Activated naive CD8-positive, alpha-beta T cell treated with anti-CD3 and anti-CD28 coated beads, Interleukin-2, amount 10 ng/mL, durations not matched to agents 7 days and 5 days (primary cell): ENCODE data around the gene SOX4. TPM values are rescaled to one million over a fixed set of nuclear protein-coding genes. Genes with fewer than 3 reads are reported as not detected.

Experiments used
- ATAC-seq: fragments of 150-1000 bp; cut with Tn5 transposase; one replicate; pipeline ENCODE4 v1.10.0; 2021; ENCODE audit warnings: low read depth, moderate library complexity
- POLR2A ChIA-PET: fragments of 350-600 bp; sonication (Branson Sonifier 250); formaldehyde crosslinking; loops from one replicate; lab custom pipeline; 2021; ENCODE audit warnings: antibody characterized with exemption; lab: Charles Lee
- DNase-seq: peaks from one replicate; pipeline ENCODE4 v3.0.0; 2021
- H3K27ac Mint-ChIP-seq: one replicate; pipeline ENCODE4 v1.8.0; 2022; ENCODE audit warnings: mild to moderate bottlenecking, mixed read lengths
- H3K27me3 Mint-ChIP-seq: one replicate; pipeline ENCODE4 v1.8.0; 2022; ENCODE audit warnings: mild to moderate bottlenecking, moderate library complexity, mixed read lengths
- H3K36me3 Mint-ChIP-seq: one replicate; pipeline ENCODE4 v1.8.0; 2021; ENCODE audit warnings: mild to moderate bottlenecking, mixed read lengths
- H3K4me1 Mint-ChIP-seq: one replicate; pipeline ENCODE4 v1.8.0; 2021; ENCODE audit warnings: mixed read lengths
- H3K4me3 Mint-ChIP-seq: one replicate; pipeline ENCODE4 v1.8.0; 2022; ENCODE audit warnings: mild to moderate bottlenecking, moderate library complexity, mixed read lengths
- H3K9me3 Mint-ChIP-seq: one replicate; pipeline ENCODE4 v1.8.0; 2021; ENCODE audit warnings: mixed read lengths
- total RNA-seq, 2 experiments: library from RNA; stranded (reverse); gene quantifications; one replicate each; pipeline ENCODE4 v1.2.3, GENCODE V29; 2021

Gene SOX4
- total RNA-seq, 2 experiments from 2014 or later, result 0.78 to 0.82 TPM

DNA sequence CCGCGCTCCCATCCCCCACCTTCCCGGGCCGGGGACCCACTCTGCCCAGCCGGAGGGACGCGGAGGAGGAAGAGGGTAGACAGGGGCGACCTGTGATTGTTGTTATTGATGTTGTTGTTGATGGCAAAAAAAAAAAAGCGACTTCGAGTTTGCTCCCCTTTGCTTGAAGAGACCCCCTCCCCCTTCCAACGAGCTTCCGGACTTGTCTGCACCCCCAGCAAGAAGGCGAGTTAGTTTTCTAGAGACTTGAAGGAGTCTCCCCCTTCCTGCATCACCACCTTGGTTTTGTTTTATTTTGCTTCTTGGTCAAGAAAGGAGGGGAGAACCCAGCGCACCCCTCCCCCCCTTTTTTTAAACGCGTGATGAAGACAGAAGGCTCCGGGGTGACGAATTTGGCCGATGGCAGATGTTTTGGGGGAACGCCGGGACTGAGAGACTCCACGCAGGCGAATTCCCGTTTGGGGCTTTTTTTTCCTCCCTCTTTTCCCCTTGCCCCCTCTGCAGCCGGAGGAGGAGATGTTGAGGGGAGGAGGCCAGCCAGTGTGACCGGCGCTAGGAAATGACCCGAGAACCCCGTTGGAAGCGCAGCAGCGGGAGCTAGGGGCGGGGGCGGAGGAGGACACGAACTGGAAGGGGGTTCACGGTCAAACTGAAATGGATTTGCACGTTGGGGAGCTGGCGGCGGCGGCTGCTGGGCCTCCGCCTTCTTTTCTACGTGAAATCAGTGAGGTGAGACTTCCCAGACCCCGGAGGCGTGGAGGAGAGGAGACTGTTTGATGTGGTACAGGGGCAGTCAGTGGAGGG is 2.8 kb downstream of the SOX4 start:
- POLR2A ChIA-PET, result no interaction called here

GRCh38 chr6:21596949-21597682 is 3.6 kb downstream of the SOX4 start:
- DNase-seq (no peak), ATAC-seq (no peak)
- peaks cover 1% of the 10 kb centered on the region for H3K36me3 Mint-ChIP-seq
- POLR2A ChIA-PET, result no interaction called here
- H3K9me3 Mint-ChIP-seq, result no peaks in the 10 kb centered on the region
- peaks cover 15% of the 10 kb centered on the region for H3K4me1 Mint-ChIP-seq
- H3K27ac Mint-ChIP-seq, result no peak overlapping the region
- H3K27me3 Mint-ChIP-seq, result peaks cover 49% of the 10 kb centered on the region
- H3K4me3 Mint-ChIP-seq, result peak overlapping the region; percentile 90

More for the DNA sequence above, 2.8 kb downstream of the SOX4 start:
- Mint-ChIP-seq H3K9me3 (no peaks in the 10 kb centered on the region), H3K27ac (peak overlapping the region; percentile 70), H3K4me3 (peak overlapping the region; percentile 90), H3K36me3 (peaks cover 1% of the 10 kb centered on the region), H3K27me3 (peaks cover 49% of the 10 kb centered on the region), H3K4me1 (peaks cover 15% of the 10 kb centered on the region)
- peak; percentile 43 for DNase-seq
- no peak for ATAC-seq

GRCh38 chr6:21597801-21598673 is 4.5 kb downstream of the SOX4 start:
- H3K9me3 Mint-ChIP-seq, result no peaks in the 10 kb centered on the region
- H3K4me3 Mint-ChIP-seq, result peak overlapping the region; percentile 48
- ATAC-seq, result no peak
- H3K36me3 Mint-ChIP-seq, result peaks cover 1% of the 10 kb centered on the region
- no peak overlapping the region for H3K27ac Mint-ChIP-seq
- H3K27me3 Mint-ChIP-seq, result peaks cover 49% of the 10 kb centered on the region
- POLR2A ChIA-PET, result interaction anchor here (0.5 to 1.0 kb wide), 2 partner anchors 9 to 1449 kb away, joined by 3 read pairs; no protein-coding TSS in a partner anchor
- H3K4me1 Mint-ChIP-seq, result peaks cover 15% of the 10 kb centered on the region
- DNase-seq, result no peak

DNA sequence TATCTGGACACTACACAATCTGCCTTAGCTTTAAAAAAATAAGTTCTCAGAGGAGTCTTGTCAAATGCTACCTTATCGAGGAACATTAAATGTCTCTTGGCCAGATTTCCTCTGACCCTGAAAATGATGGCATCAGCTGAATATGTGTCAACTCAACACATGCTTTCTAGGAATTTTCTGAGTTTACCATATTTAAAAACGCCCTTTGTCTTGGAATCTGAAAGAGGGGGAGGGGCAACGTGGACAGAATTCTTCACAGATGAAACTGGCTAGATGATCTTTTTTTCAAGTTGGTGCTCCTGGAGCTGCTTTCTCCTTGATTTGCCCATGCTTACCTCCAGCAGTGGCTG is 5.1 kb downstream of the SOX4 start:
- H3K9me3 Mint-ChIP-seq, result no peaks in the 10 kb centered on the region
- H3K27me3 Mint-ChIP-seq, result peaks cover 49% of the 10 kb centered on the region
- POLR2A ChIA-PET, result interaction anchor here (1.0 kb wide), 1 partner anchor 10 kb away, joined by 3 read pairs; no protein-coding TSS in a partner anchor
- ATAC-seq (no peak), DNase-seq (no peak)
- no peak overlapping the region for H3K4me3 Mint-ChIP-seq
- H3K36me3 Mint-ChIP-seq, result peaks cover 1% of the 10 kb centered on the region
- no peak overlapping the region for H3K27ac Mint-ChIP-seq
- H3K4me1 Mint-ChIP-seq, result peaks cover 15% of the 10 kb centered on the region

GRCh38 chr6:21599051-21599696 is 5.6 kb downstream of the SOX4 start:
- DNase-seq (no peak), ATAC-seq (no peak)
- Mint-ChIP-seq H3K36me3 (peaks cover 1% of the 10 kb centered on the region), H3K27me3 (peaks cover 50% of the 10 kb centered on the region), H3K9me3 (no peaks in the 10 kb centered on the region), H3K27ac (no peak overlapping the region), H3K4me1 (peaks cover 15% of the 10 kb centered on the region), H3K4me3 (no peak overlapping the region)
- POLR2A ChIA-PET, result no interaction called here

GRCh38 chr6:21601339-21601923 is 7.9 kb downstream of the SOX4 start:
- POLR2A ChIA-PET, result no interaction called here
- H3K36me3 Mint-ChIP-seq, result no peaks in the 10 kb centered on the region
- no peaks in the 10 kb centered on the region for H3K9me3 Mint-ChIP-seq
- H3K4me1 Mint-ChIP-seq, result peaks cover 7% of the 10 kb centered on the region
- DNase-seq (no peak), ATAC-seq (no peak)
- no peak overlapping the region for H3K27ac Mint-ChIP-seq
- H3K4me3 Mint-ChIP-seq, result no peak overlapping the region
- H3K27me3 Mint-ChIP-seq, result peaks cover 42% of the 10 kb centered on the region

DNA sequence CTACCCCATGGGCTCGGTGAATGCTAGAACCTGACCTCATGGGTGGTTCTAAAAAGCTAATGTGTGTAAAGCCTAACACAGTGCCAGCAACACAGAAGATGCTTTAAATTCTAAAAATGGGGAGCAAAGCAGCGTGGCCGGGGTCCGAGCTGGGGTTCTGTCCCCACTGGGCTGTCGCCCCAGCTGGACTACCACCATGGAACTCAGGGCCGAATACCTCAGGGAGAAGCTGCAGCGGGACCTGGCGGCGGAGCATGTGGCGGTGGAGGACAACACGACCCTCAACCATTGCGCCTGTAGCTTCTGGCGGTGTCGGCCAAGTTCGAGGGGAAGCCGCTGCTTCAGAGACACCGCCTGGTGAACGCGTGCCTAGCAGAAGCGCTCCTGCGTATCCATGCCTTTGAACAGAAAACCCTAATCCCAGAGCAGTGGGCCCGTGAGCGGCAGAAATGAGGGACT is 8.4 kb downstream of the SOX4 start:
- no peak for ATAC-seq
- Mint-ChIP-seq H3K4me3 (no peak overlapping the region), H3K4me1 (peaks cover 4% of the 10 kb centered on the region), H3K27ac (no peak overlapping the region), H3K9me3 (no peaks in the 10 kb centered on the region), H3K36me3 (no peaks in the 10 kb centered on the region), H3K27me3 (peaks cover 36% of the 10 kb centered on the region)
- DNase-seq, result no peak
- POLR2A ChIA-PET, result no interaction called here

DNA sequence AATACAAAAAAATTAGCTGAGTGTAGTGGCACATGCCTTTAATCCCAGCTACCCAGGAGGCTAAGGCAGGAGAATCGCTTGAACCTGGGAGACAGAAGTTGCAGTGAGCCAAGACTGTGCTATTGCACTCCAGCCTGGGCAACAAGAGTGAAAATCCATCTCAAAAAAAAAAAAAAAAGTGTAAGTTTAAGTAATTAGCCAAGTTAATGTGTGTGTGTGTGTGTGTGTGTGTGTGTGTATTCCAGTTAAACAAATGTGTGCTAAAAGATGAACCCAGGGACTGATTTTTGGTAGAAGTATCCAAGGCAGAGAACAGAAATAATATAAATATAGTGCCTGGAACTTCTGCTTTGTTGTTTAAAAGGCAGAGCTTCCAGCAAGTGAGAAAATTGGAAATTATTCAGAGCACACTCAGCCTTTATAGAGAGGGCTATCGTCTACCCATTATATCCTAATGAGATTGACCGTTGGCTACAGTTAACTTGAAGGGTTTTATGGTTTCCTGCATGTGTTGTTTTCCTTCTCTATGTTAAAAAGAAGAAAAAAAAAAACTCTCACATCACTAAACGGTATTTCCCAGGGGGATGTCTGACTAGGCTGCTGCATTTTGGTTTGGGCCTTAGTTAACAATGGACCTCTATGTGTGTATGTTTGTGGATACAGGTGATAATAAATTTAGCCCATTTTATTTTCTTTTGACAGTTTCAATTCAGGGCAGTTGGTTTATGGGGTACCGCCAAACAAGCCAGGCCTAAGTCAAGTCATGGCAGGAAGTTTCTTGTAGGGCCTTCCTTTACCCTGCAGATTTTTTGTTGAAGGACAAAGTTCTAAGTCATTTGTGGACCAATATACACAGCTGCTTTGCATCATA is 9.8 kb downstream of the SOX4 start:
- ATAC-seq, result no peak
- H3K36me3 Mint-ChIP-seq, result no peaks in the 10 kb centered on the region
- H3K4me3 Mint-ChIP-seq, result no peak overlapping the region
- H3K9me3 Mint-ChIP-seq, result no peaks in the 10 kb centered on the region
- no peak overlapping the region for H3K27ac Mint-ChIP-seq
- POLR2A ChIA-PET, result no interaction called here
- H3K27me3 Mint-ChIP-seq, result peaks cover 23% of the 10 kb centered on the region
- peaks cover under 1% of the 10 kb centered on the region for H3K4me1 Mint-ChIP-seq
- no peak for DNase-seq

GRCh38 chr6:21604081-21604480 is 10.5 kb downstream of the SOX4 start:
- H3K4me1 Mint-ChIP-seq, result no peaks in the 10 kb centered on the region
- no peak overlapping the region for H3K4me3 Mint-ChIP-seq
- H3K36me3 Mint-ChIP-seq, result no peaks in the 10 kb centered on the region
- ATAC-seq (no peak), DNase-seq (no peak)
- H3K27ac Mint-ChIP-seq, result no peak overlapping the region
- POLR2A ChIA-PET, result no interaction called here
- peaks cover 15% of the 10 kb centered on the region for H3K27me3 Mint-ChIP-seq
- no peaks in the 10 kb centered on the region for H3K9me3 Mint-ChIP-seq

DNA sequence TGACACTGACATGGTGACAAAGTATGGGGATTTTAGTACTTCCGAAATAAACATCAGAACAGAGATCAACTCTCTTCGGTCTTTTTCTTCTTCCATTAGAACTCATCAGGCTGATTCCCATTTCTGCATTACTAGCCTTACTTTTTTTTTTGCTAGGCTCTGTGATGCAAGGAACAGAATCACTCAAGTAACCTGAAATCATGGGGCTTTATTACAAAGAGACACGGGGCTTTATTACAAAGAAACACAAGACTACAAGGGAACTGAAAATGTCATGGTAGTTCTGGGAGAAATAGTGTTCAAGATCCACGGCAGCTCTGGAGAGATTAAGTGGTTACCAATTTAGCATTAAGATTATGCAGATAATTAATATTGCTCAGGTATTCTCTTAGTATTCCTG is 11.6 kb downstream of the SOX4 start:
- H3K9me3 Mint-ChIP-seq, result no peaks in the 10 kb centered on the region
- no peak overlapping the region for H3K27ac Mint-ChIP-seq
- H3K36me3 Mint-ChIP-seq, result no peaks in the 10 kb centered on the region
- H3K27me3 Mint-ChIP-seq, result peaks cover 6% of the 10 kb centered on the region
- H3K4me3 Mint-ChIP-seq, result no peak overlapping the region
- no peaks in the 10 kb centered on the region for H3K4me1 Mint-ChIP-seq
- ATAC-seq (no peak), DNase-seq (no peak)
- POLR2A ChIA-PET, result no interaction called here

- no peak for DNase-seq
- H3K27me3 Mint-ChIP-seq, result peaks cover 6% of the 10 kb centered on the region
- no peaks in the 10 kb centered on the region for H3K36me3 Mint-ChIP-seq
- no peaks in the 10 kb centered on the region for H3K9me3 Mint-ChIP-seq
- no peak overlapping the region for H3K4me3 Mint-ChIP-seq
- no peaks in the 10 kb centered on the region for H3K4me1 Mint-ChIP-seq
- POLR2A ChIA-PET, result no interaction called here
- ATAC-seq, result no peak
- no peak overlapping the region for H3K27ac Mint-ChIP-seq
These were observed 15.1 kb downstream of the SOX4 start for GRCh38 chr6:21608601-21609000.

DNA sequence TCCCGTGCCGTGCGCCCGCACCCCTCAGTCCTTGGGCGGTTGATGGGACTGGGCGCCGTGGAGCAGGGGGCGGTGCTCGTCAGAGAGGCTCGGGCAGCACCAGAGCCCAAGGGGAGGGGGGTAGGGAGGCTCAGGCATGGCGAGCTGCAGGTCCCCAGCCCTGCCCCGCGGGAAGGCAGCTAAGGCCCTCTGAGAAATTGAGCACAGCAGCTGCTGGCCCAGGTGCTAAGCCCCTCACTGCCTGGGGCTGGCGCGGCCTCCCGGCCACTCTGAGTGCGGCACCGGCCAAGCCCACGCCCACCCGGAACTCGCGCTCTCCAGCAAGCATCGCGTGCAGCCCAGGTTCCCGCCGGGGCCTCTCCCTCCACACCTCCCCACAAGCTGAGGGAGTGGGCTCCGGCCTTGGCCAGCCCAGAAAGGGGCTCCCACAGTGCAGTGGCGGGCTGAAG is 16.4 kb downstream of the SOX4 start:
- Mint-ChIP-seq H3K27me3 (peaks cover 2% of the 10 kb centered on the region), H3K36me3 (no peaks in the 10 kb centered on the region), H3K4me3 (no peak overlapping the region), H3K4me1 (no peaks in the 10 kb centered on the region), H3K9me3 (no peaks in the 10 kb centered on the region), H3K27ac (no peak overlapping the region)
- DNase-seq, result no peak
- no peak for ATAC-seq
- POLR2A ChIA-PET, result no interaction called here
